Measurements from ENCODE around the gene POU2AF1. TPM values are rescaled to one million over a fixed set of nuclear protein-coding genes. Genes with fewer than 3 reads are reported as not detected.

POU2AF1 gene
- total RNA-seq, 2 experiments from 2014 or later: 0.52 to 0.78 TPM

DNA sequence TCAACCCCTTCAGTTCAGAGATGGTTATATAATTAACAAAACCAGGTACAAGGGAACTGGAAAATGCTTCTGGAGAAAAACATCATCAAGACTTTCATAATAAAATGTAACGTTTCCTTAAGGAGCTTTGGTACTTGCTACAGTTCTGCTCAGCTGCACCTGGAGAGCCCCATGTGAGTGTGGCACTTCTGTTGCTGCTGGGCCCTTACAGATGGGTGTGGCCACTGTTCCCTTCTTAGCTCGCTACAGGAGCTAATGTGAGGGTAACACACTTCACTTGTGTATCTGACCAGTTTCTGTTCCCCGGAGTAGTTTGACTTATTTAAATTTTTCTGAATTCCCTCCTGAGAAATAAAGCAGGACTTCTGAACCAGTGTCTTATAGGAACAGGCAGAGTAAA is 76.8 kb downstream of the POU2AF1 start:
- POLR2A ChIA-PET: no interaction called here
- Histone ChIP-seq H3K4me1 (ENCODE audit: insufficient read depth, low read length) (peaks cover 6% of the 10 kb centered on the region), H3K4me3 (ENCODE audit: low read length) (no peak overlapping the region), H3K27me3 (ENCODE audit: control insufficient read depth in 1 of 2, insufficient read depth in 2 of 2, low read length in 2 of 2) (peaks cover 22 to 32% of the 10 kb centered on the region in 2 experiments), H3K36me3 (ENCODE audit: insufficient read depth, low read length) (no peaks in the 10 kb centered on the region), H3K9me3 (ENCODE audit: control insufficient read depth in 1 of 2, insufficient read depth in 1 of 2, low read length in 2 of 2) (no peaks in the 10 kb centered on the region), H3K27ac (ENCODE audit: low read depth in 1 of 2, low read length in 2 of 2) (no peak overlapping the region)
- ATAC-seq (ENCODE audit: poor library complexity) (no peak), DNase-seq (no peak)
- Mint-ChIP-seq H3K9me3 (no peaks in the 10 kb centered on the region), H3K27me3 (peaks cover 59% of the 10 kb centered on the region), H3K4me1 (ENCODE audit: low read depth) (peaks cover 5% of the 10 kb centered on the region), H3K4me3 (no peak overlapping the region), H3K36me3 (ENCODE audit: low read depth) (no peaks in the 10 kb centered on the region), H3K27ac (no peak overlapping the region)
- intact Hi-C loops (cut with DNase I, micrococcal nuclease): loop anchor here in 1 of 2 experiments (5.0 kb wide), 1 partner anchor 1990 kb away; no protein-coding TSS in a partner anchor
- TF ChIP-seq, protein P1, sequence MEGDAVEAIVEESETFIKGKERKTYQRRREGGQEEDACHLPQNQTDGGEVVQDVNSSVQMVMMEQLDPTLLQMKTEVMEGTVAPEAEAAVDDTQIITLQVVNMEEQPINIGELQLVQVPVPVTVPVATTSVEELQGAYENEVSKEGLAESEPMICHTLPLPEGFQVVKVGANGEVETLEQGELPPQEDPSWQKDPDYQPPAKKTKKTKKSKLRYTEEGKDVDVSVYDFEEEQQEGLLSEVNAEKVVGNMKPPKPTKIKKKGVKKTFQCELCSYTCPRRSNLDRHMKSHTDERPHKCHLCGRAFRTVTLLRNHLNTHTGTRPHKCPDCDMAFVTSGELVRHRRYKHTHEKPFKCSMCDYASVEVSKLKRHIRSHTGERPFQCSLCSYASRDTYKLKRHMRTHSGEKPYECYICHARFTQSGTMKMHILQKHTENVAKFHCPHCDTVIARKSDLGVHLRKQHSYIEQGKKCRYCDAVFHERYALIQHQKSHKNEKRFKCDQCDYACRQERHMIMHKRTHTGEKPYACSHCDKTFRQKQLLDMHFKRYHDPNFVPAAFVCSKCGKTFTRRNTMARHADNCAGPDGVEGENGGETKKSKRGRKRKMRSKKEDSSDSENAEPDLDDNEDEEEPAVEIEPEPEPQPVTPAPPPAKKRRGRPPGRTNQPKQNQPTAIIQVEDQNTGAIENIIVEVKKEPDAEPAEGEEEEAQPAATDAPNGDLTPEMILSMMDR (IDR thresholded peaks at IDR 0.05): no peak
- CTCF ChIA-PET: no interaction called here

Small RNA genes within 50 kb of the gene (microRNA-seq; reads per million reads assigned to microRNA genes)
- not detected for gene MIR4491 (ENCODE audit: borderline microRNAs expressed, borderline replicate concordance)

Other genes starting within 250 kb of the POU2AF1 start
- gene POU2AF2, start 133.6 kb downstream of the POU2AF1 start, total RNA-seq: not detected
- not detected for gene POU2AF3, start 80.7 kb downstream of the POU2AF1 start, total RNA-seq
- not detected for gene BTG4, start 133.1 kb upstream of the POU2AF1 start, total RNA-seq
- not detected for gene HOATZ, start 135.5 kb upstream of the POU2AF1 start, total RNA-seq
- gene LAYN, start 161.4 kb upstream of the POU2AF1 start, total RNA-seq: 1 to 10 TPM; 1.3 to 1.4 TPM
- gene SIK2, start 223.2 kb upstream of the POU2AF1 start, total RNA-seq: 1 to 10 TPM; 3.6 to 5.8 TPM